Right lobe of liver (tissue), 4 donors: ENCODE data around the gene VAV2.

Experiments used
- CTCF ChIP-seq, 4 donors: fragments of 200-600 bp in 3 of 4; fragments of 450-650 bp in 1 of 4; IDR thresholded peaks; one replicate each; pipeline versions ENCODE4 v1.5.1 to v1.8.0; 2016 to 2022; ENCODE audit warnings: antibody characterized with exemption in 4 of 4, mild to moderate bottlenecking in 2 of 4
- POLR2A ChIP-seq: fragments of 450-650 bp; IDR thresholded peaks from one replicate; pipeline ENCODE4 v1.6.1; 2017; ENCODE audit warnings: antibody characterized with exemption, mild to moderate bottlenecking
- donor health status: DM: no; HTN: no; CAD: no.
- donor health status: DM: no; HTN: no; CAD: no.
- donor health status: DM: no; HTN: yes; CAD: no.

GRCh38 chr9:133795049-133795448 lies 197.1 kb downstream of the VAV2 start:
- TF ChIP-seq CTCF (IDR thresholded peaks at IDR 0.05): no peak
- no peak for TF ChIP-seq POLR2A
